Calu3 (cell line): ENCODE measurements around the gene OR13G1. TPM values are rescaled to one million over a fixed set of nuclear protein-coding genes. Genes with fewer than 3 reads are reported as not detected.

ENCODE experiments used
- BruUV-seq: library from RNA; stranded (reverse); fragments of 400-500 nt; replicated peaks from 2 replicates; lab custom pipeline; 2021; lab: Mats Ljungman, UMichigan
- CTCF ChIA-PET: fragments of 300-600 bp; sonication (Branson Sonifier 250); formaldehyde crosslinking; loops from one replicate; lab custom pipeline; 2022; ENCODE audit warnings: antibody characterized with exemption; lab: Charles Lee
- DNase-seq: peaks from one replicate; pipeline ENCODE4 v3.0.0; 2022
- H3K27ac Mint-ChIP-seq: one replicate; pipeline ENCODE4 v1.8.0; 2022; ENCODE audit warnings: mixed read lengths; ENCODE audit not compliant: unreplicated experiment
- H3K27me3 Mint-ChIP-seq: one replicate; pipeline ENCODE4 v1.8.0; 2022; ENCODE audit warnings: mixed read lengths; ENCODE audit not compliant: unreplicated experiment
- H3K36me3 Mint-ChIP-seq: one replicate; pipeline ENCODE4 v1.8.0; 2022; ENCODE audit warnings: mild to moderate bottlenecking, moderate library complexity, mixed read lengths; ENCODE audit not compliant: insufficient read depth, unreplicated experiment
- H3K4me1 Mint-ChIP-seq: one replicate; pipeline ENCODE4 v1.8.0; 2022; ENCODE audit warnings: mild to moderate bottlenecking, low read depth, mixed read lengths; ENCODE audit not compliant: unreplicated experiment
- H3K4me3 Mint-ChIP-seq: one replicate; pipeline ENCODE4 v1.8.0; 2022; ENCODE audit warnings: mild to moderate bottlenecking, low read depth, moderate library complexity, mixed read lengths; ENCODE audit not compliant: unreplicated experiment
- H3K9me3 Mint-ChIP-seq: one replicate; pipeline ENCODE4 v1.8.0; 2022; ENCODE audit warnings: low read depth, mixed read lengths; ENCODE audit not compliant: unreplicated experiment
- CTCF ChIP-seq: fragments of 200-600 bp; IDR thresholded peaks from one replicate; pipeline ENCODE4 v1.8.0; 2022; ENCODE audit warnings: antibody characterized with exemption; ENCODE audit not compliant: unreplicated experiment
- intact Hi-C: fragments of 100-400 bp; cut with micrococcal nuclease; formaldehyde crosslinking; loops from one replicate; pipeline ENCODE4 v1.10.0; 2022; ENCODE audit not compliant: unreplicated experiment
- total RNA-seq: library from RNA; stranded (reverse); gene quantifications from 2 replicates; pipeline ENCODE4 v1.2.3, GENCODE V29; 2022

OR13G1 gene
- total RNA-seq, 1 experiment from 2014 or later, result not detected

GRCh38 chr1:247701338-247701737 is 21.8 kb upstream of the OR13G1 start:
- no peak for TF ChIP-seq CTCF
- no peak overlapping the region for H3K27ac Mint-ChIP-seq
- BruUV-seq, result no TSS peak
- H3K4me3 Mint-ChIP-seq, result no peak overlapping the region
- DNase-seq, result no peak
- CTCF ChIA-PET, result no interaction called here
- H3K36me3 Mint-ChIP-seq, result no peaks in the 10 kb centered on the region
- H3K27me3 Mint-ChIP-seq, result no peaks in the 10 kb centered on the region
- no peaks in the 10 kb centered on the region for H3K4me1 Mint-ChIP-seq
- peaks cover 32% of the 10 kb centered on the region for H3K9me3 Mint-ChIP-seq
- intact Hi-C loops, result no loop called here

GRCh38 chr1:247681288-247681897 is 1.9 kb upstream of the OR13G1 start:
- no peak overlapping the region for H3K4me3 Mint-ChIP-seq
- peak; percentile 45 for TF ChIP-seq CTCF
- CTCF ChIA-PET, result no interaction called here
- DNase-seq, result peak; percentile 16
- H3K36me3 Mint-ChIP-seq, result no peaks in the 10 kb centered on the region
- no peaks in the 10 kb centered on the region for H3K4me1 Mint-ChIP-seq
- no peak overlapping the region for H3K27ac Mint-ChIP-seq
- intact Hi-C loops, result no loop called here
- peaks cover 37% of the 10 kb centered on the region for H3K9me3 Mint-ChIP-seq
- BruUV-seq, result no TSS peak
- no peaks in the 10 kb centered on the region for H3K27me3 Mint-ChIP-seq

- TF ChIP-seq CTCF, result no peak
- Mint-ChIP-seq H3K4me1 (no peaks in the 10 kb centered on the region), H3K27me3 (no peaks in the 10 kb centered on the region), H3K36me3 (no peaks in the 10 kb centered on the region), H3K9me3 (peaks cover 31% of the 10 kb centered on the region), H3K4me3 (no peak overlapping the region), H3K27ac (no peak overlapping the region)
- intact Hi-C loops, result no loop called here
- CTCF ChIA-PET, result no interaction called here
- no TSS peak for BruUV-seq
- no peak for DNase-seq
Observed at GRCh38 chr1:247680171-247680570, 632 bp upstream of the OR13G1 start.

- DNase-seq, result no peak
- Mint-ChIP-seq H3K36me3 (no peaks in the 10 kb centered on the region), H3K9me3 (peaks cover 24% of the 10 kb centered on the region), H3K4me1 (no peaks in the 10 kb centered on the region), H3K27me3 (no peaks in the 10 kb centered on the region), H3K27ac (no peak overlapping the region), H3K4me3 (no peak overlapping the region)
- TF ChIP-seq CTCF, result no peak
- intact Hi-C loops, result no loop called here
- no TSS peak for BruUV-seq
- CTCF ChIA-PET, result no interaction called here
Observed at GRCh38 chr1:247669225-247669624, 10.3 kb downstream of the OR13G1 start.
